HepG2 (cell line): ENCODE measurements around the gene HACE1. TPM values are rescaled to one million over a fixed set of nuclear protein-coding genes. Genes with fewer than 3 reads are reported as not detected.

ENCODE experiments used
- ATAC-seq: fragments of 200-7000 bp; cut with Tn5 transposase; 3 replicates; pipeline ENCODE4 v1.9.1; 2020; ENCODE audit warnings: mild to moderate bottlenecking, moderate library complexity
- BruUV-seq: library from RNA; stranded (reverse); fragments of 400-500 nt; replicated peaks from 2 replicates; lab custom pipeline; 2021; lab: Mats Ljungman, UMichigan
- CTCF ChIA-PET: fragments of 300-600 bp; formaldehyde crosslinking; extraction: SDS; loops from one replicate; lab custom pipeline; 2021; ENCODE audit warnings: low total read pairs, inconsistent platforms, low intra/inter-chr PET ratio; lab: Yijun Ruan, JAX
- POLR2A ChIA-PET: fragments of 350-600 bp; sonication (Branson Sonifier 250); formaldehyde crosslinking; loops from one replicate; lab custom pipeline; 2020; ENCODE audit warnings: antibody characterized with exemption, inconsistent platforms; lab: Yijun Ruan, JAX
- DNase-seq: peaks from one replicate; pipeline ENCODE4 v3.0.0-alpha.2; 2015; ENCODE audit warnings: low spot score
- FAIRE-seq: peaks from 3 replicates; lab custom pipeline; 2011; peaks lifted over from hg19 to GRCh38; lab: Jason Lieb, UNC
- H2AFZ ChIP-seq: one replicate; pipeline ENCODE4 v1.6.1; 2011; ENCODE audit warnings: low read length, inconsistent platforms
- H3K27ac ChIP-seq: fragments of 300-600 bp; 3 replicates; pipeline ENCODE4 v1.8.0; 2011; ENCODE audit warnings: mixed run types, mild to moderate bottlenecking, mixed read lengths, low read length, inconsistent platforms; ENCODE audit not compliant: insufficient read depth; ENCODE audit errors: extremely low read length
- H3K27me3 ChIP-seq, 2 experiments: fragments of 200-600 bp in 1 of 2; 2 replicates in 1 of 2; 3 replicates in 1 of 2; pipeline versions ENCODE4 v1.6.0 to v1.8.0; 2011; ENCODE audit warnings: low read length in 2 of 2, mild to moderate bottlenecking in 2 of 2, moderate library complexity in 2 of 2, inconsistent platforms in 1 of 2; ENCODE audit not compliant: insufficient read depth in 2 of 2, control insufficient read depth in 1 of 2
- H3K36me3 ChIP-seq, 2 experiments: fragments of 200-600 bp in 1 of 2; replicated peaks in 1 of 2; 2 replicates in 1 of 2; 3 replicates in 1 of 2; pipeline versions ENCODE4 v1.5.1 to v1.8.0; 2011; ENCODE audit warnings: low read length in 2 of 2, inconsistent platforms in 1 of 2; ENCODE audit not compliant: insufficient read depth in 2 of 2, control insufficient read depth in 1 of 2
- H3K4me1 ChIP-seq: 2 replicates; pipeline ENCODE4 v1.5.1; 2012; ENCODE audit warnings: low read length, inconsistent platforms; ENCODE audit not compliant: insufficient read depth
- H3K4me2 ChIP-seq: 2 replicates; pipeline ENCODE4 v1.6.0; 2011; ENCODE audit warnings: low read depth, low read length, inconsistent platforms
- H3K4me3 ChIP-seq, 3 experiments: fragments of 200-600 bp in 1 of 3; sonication (generic), shearing (Covaris generic) in 1 of 3; replicated peaks in 1 of 3; 2 replicates each; pipeline ENCODE4 v1.5.1; 2011 to 2016; ENCODE audit warnings: low read length in 3 of 3, inconsistent platforms in 2 of 3, low read depth in 2 of 3, mild to moderate bottlenecking in 2 of 3, control low read depth in 1 of 3, mixed read lengths in 1 of 3; ENCODE audit not compliant: insufficient read depth in 1 of 3
- H3K79me2 ChIP-seq: one replicate; pipeline ENCODE4 v1.6.1; 2011; ENCODE audit warnings: low read length, inconsistent platforms; ENCODE audit not compliant: insufficient read depth
- H3K9ac ChIP-seq: 2 replicates; pipeline ENCODE4 v1.6.0; 2011; ENCODE audit warnings: mild to moderate bottlenecking, low read depth, low read length, inconsistent platforms; ENCODE audit not compliant: insufficient read depth
- H3K9me3 ChIP-seq: 2 replicates; pipeline ENCODE4 v1.5.1; 2012; ENCODE audit warnings: mild to moderate bottlenecking, low read length
- H4K20me1 ChIP-seq: 2 replicates; pipeline ENCODE4 v1.6.0; 2011; ENCODE audit warnings: inconsistent platforms, mild to moderate bottlenecking, low read length, moderate library complexity; ENCODE audit not compliant: insufficient read depth
- ARID3A ChIP-seq: IDR thresholded peaks from 2 replicates; pipeline ENCODE4 v1.6.1; 2012; ENCODE audit warnings: low read depth, low read length, improper control_type of control experiment
- ARID4A ChIP-seq: sonication (generic); formaldehyde crosslinking; IDR thresholded peaks from 2 replicates; pipeline ENCODE4 v1.5.0; 2020; ENCODE audit warnings: mild to moderate bottlenecking, missing genetic modification reagents, borderline replicate concordance
- FOXA1 ChIP-seq, 2 experiments: fragments of 450-650 bp in 1 of 2; sonication (generic) in 1 of 2; formaldehyde crosslinking in 1 of 2; IDR thresholded peaks; 2 replicates each; pipeline versions ENCODE4 v1.4.0 to v1.6.1; 2016 to 2020; ENCODE audit warnings: missing genetic modification reagents in 1 of 2
- FOXJ3 ChIP-seq: sonication (generic); formaldehyde crosslinking; IDR thresholded peaks from 2 replicates; pipeline ENCODE4 v1.4.0; 2020; ENCODE audit warnings: missing genetic modification reagents, mild to moderate bottlenecking, borderline replicate concordance
- KDM6A ChIP-seq: IDR thresholded peaks from 2 replicates; pipeline ENCODE4 v1.6.1; 2016; ENCODE audit warnings: low read depth
- MEF2D ChIP-seq: sonication (generic); formaldehyde crosslinking; IDR thresholded peaks from 2 replicates; pipeline ENCODE4 v1.5.1; 2020; ENCODE audit warnings: mild to moderate bottlenecking, missing genetic modification reagents
- NBN ChIP-seq: fragments of 450-650 bp; conservative IDR thresholded peaks from 2 replicates; pipeline ENCODE4 v1.6.1; 2017
- SRF ChIP-seq: IDR thresholded peaks from 2 replicates; pipeline ENCODE4 v1.6.1; 2011; ENCODE audit warnings: mild to moderate bottlenecking, low read depth, low read length, moderate library complexity
- ZBTB25 ChIP-seq: IDR thresholded peaks from 2 replicates; pipeline ENCODE4 v1.6.1; 2018; ENCODE audit warnings: missing genetic modification reagents
- ZKSCAN5 ChIP-seq: sonication (generic); formaldehyde crosslinking; IDR thresholded peaks from 2 replicates; pipeline ENCODE4 v1.5.1; 2020; ENCODE audit warnings: mild to moderate bottlenecking, missing genetic modification reagents
- ZNF256 ChIP-seq: sonication (generic); formaldehyde crosslinking; conservative IDR thresholded peaks from 2 replicates; pipeline ENCODE4 v1.4.0; 2020; ENCODE audit warnings: missing genetic modification reagents
- ZNF354B ChIP-seq: sonication (generic); formaldehyde crosslinking; IDR thresholded peaks from 2 replicates; pipeline ENCODE4 v1.8.0; 2022; ENCODE audit warnings: mild to moderate bottlenecking, missing genetic modification reagents
- ZNF414 ChIP-seq: sonication (generic); formaldehyde crosslinking; IDR thresholded peaks from 2 replicates; pipeline ENCODE4 v1.5.0; 2020; ENCODE audit warnings: missing genetic modification reagents
- ZNF782 ChIP-seq: sonication (generic); formaldehyde crosslinking; IDR thresholded peaks from 2 replicates; pipeline ENCODE4 v1.4.0; 2020; ENCODE audit warnings: missing genetic modification reagents, mild to moderate bottlenecking, borderline replicate concordance
- WGBS: methylation state at CpG from one replicate; pipeline ENCODE4 v1.1.6; 2017; ENCODE audit warnings: low lambda C conversion rate; 5-methylcytosine and 5-hydroxymethylcytosine counted together
- in situ Hi-C: cut with HindIII; loops from 2 replicates; pipeline ENCODE4 v1.10.0; 2017; ENCODE audit warnings: low pct_unique_long_range_greater_than_20kb; ENCODE audit not compliant: extremely low pct_ligation_motif_present
- intact Hi-C: fragments of 100-400 bp; cut with micrococcal nuclease; formaldehyde crosslinking; loops from one replicate; pipeline ENCODE4 v1.10.0; 2022; ENCODE audit not compliant: unreplicated experiment
- polyA plus RNA-seq, 8 experiments: library from polyadenylated mRNA; depleted of rRNA in 3 of 8; stranded (reverse) in 7 of 8; unstranded in 1 of 8; fragments of >200 nt; fragmentation: Illumina TruSeq in 4 of 8; extraction: Trizol in 4 of 8; gene quantifications; 2 replicates each; pipeline versions ENCODE4 v1.2.1 to v1.2.3, GENCODE V29; 2011 to 2016; ENCODE audit warnings: low read depth in 4 of 8, missing spikeins in 1 of 8, mixed read lengths in 1 of 8; ENCODE audit not compliant: insufficient read depth in 1 of 8
- total RNA-seq, 5 experiments: library from RNA; depleted of rRNA; stranded (reverse); fragments of >200 nt; fragmentation: Illumina TruSeq; extraction: Trizol; gene quantifications; 2 replicates each; pipeline ENCODE4 v1.2.3, GENCODE V29; 2016; ENCODE audit warnings: low read depth in 1 of 5

Gene HACE1
- total and polyA plus RNA-seq, 2 of the 13 experiments (the other 11 are each of a cell fraction or from before 2014, with no cell fraction given): 8.9 to 11.4 TPM

- TF ChIP-seq ZBTB25: no peak
- TF ChIP-seq ZNF256: no peak
- no peak for TF ChIP-seq ZKSCAN5 (CRISPR knock-in tag)
- TF ChIP-seq, all 625 proteins: peak for 0
Measured at GRCh38 chr6:104729433-104729832, 130.3 kb downstream of the HACE1 start (continued).

DNA sequence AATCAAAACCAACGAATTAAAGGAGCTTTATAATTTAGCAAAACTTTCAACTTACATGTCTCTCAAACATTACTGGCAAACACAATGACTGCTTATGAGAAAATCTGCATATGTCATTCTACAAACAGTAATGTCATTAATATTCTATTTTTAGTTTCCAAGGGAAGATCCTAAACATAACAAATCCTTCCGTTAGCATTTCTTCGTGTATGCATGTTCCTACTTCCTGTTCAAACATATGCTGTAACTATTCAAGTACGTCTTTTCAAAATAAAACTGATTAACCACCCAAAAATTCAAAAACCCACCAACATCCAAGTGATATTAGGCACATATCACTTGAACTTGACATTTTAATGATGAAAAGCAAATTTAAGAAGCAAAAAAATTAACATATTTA, 131.3 kb downstream of the HACE1 start:
- TF ChIP-seq ARID4A (no peak), MEF2D (CRISPR knock-in tag) (no peak), ZNF782 (no peak), ARID3A (no peak), ZNF354B (CRISPR knock-in tag) (no peak), NBN (no peak), ZNF414 (CRISPR knock-in tag) (no peak), KDM6A (CRISPR knock-in tag) (no peak), FOXA1 (IDR thresholded peaks at IDR 0.05) (no peak), FOXA1 (CRISPR knock-in tag; IDR thresholded peaks at IDR 0.05) (no peak), SRF (no peak), FOXJ3 (no peak)
- TF ChIP-seq, all 625 proteins: peak for 0
- no peak overlapping the region for H3K9ac ChIP-seq
- H3K9me3 ChIP-seq: no peaks in the 10 kb centered on the region
- no peak overlapping the region for H3K4me2 ChIP-seq
- H3K4me3 ChIP-seq: no peak overlapping the region
- no peaks in the 10 kb centered on the region for H3K4me1 ChIP-seq
- H3K27ac ChIP-seq: no peak overlapping the region
- no TSS peak for BruUV-seq
- in situ Hi-C loops (no loop called here), intact Hi-C loops (no loop called here)
- no peaks in the 10 kb centered on the region for H3K27me3 ChIP-seq
- ATAC-seq (no peak), DNase-seq (no peak), FAIRE-seq (no peak)
- no peak overlapping the region for H2AFZ ChIP-seq
- H3K36me3 ChIP-seq: no peaks in the 10 kb centered on the region
- ChIA-PET CTCF (no interaction called here), POLR2A (no interaction called here)
- no peaks in the 10 kb centered on the region for H3K79me2 ChIP-seq
- H4K20me1 ChIP-seq: no peaks in the 10 kb centered on the region
- WGBS: 96% methylated on average over 4 of the region's 4 CpGs
